Measurements from ENCODE around the gene ZNF688.

Gene ZNF688

GRCh38 chr16:30555315-30556124 lies 16.0 kb downstream of the ZNF688 start:
- no peak overlapping the region for H3K4me3 ChIP-seq (ENCODE audit: low read length)
- TF ChIP-seq CTCF (conservative IDR thresholded peaks at IDR 0.05; ENCODE audit: low read length), result no peak
- no peak for DNase-seq (ENCODE audit: low read depth)

GRCh38 chr16:30554557-30555314 lies 16.8 kb downstream of the ZNF688 start:
- no peak for DNase-seq (ENCODE audit: low read depth)
- TF ChIP-seq CTCF (conservative IDR thresholded peaks at IDR 0.05; ENCODE audit: low read length), result no peak
- no peak overlapping the region for H3K4me3 ChIP-seq (ENCODE audit: low read length)

GRCh38 chr16:30553393-30553899 lies 18.1 kb downstream of the ZNF688 start:
- DNase-seq (ENCODE audit: low read depth), result no peak
- H3K4me3 ChIP-seq (ENCODE audit: low read length), result no peak overlapping the region
- TF ChIP-seq CTCF (conservative IDR thresholded peaks at IDR 0.05; ENCODE audit: low read length), result no peak

- H3K4me3 ChIP-seq (ENCODE audit: low read length), result no peak overlapping the region
- DNase-seq (ENCODE audit: low read depth), result no peak
- no peak for TF ChIP-seq CTCF (conservative IDR thresholded peaks at IDR 0.05; ENCODE audit: low read length)
These were observed 18.6 kb downstream of the ZNF688 start for GRCh38 chr16:30552956-30553355.

DNA sequence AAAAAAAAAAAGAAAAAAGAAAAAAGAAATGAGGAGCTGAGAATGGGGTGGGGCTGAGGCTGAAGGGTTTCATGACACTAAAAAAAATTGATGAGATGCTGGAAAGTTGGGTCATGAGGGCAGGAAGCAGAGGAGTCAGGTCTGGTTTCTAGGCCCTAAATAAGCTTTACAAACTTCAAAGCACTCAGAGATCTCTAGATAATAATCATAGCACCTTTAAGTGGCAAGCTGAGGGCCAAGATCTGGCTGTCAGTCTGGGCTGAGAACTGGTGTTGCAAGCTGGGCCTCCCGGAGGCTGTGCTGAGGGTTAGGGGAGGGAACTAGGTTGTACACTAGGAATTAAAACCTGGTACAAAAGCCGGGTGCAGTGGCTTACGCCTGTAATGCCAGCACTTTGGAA lies 19.7 kb downstream of the ZNF688 start:
- DNase-seq (ENCODE audit: low read depth), result no peak
- no peak for TF ChIP-seq CTCF (conservative IDR thresholded peaks at IDR 0.05; ENCODE audit: low read length)
- H3K4me3 ChIP-seq (ENCODE audit: low read length), result no peak overlapping the region

GRCh38 chr16:30548416-30549253 lies 22.9 kb downstream of the ZNF688 start:
- no peak for TF ChIP-seq CTCF (conservative IDR thresholded peaks at IDR 0.05; ENCODE audit: low read length)
- DNase-seq (ENCODE audit: low read depth), result no peak
- no peak overlapping the region for H3K4me3 ChIP-seq (ENCODE audit: low read length)
